ENCODE data around the gene CD200.

CD200 gene

DNA sequence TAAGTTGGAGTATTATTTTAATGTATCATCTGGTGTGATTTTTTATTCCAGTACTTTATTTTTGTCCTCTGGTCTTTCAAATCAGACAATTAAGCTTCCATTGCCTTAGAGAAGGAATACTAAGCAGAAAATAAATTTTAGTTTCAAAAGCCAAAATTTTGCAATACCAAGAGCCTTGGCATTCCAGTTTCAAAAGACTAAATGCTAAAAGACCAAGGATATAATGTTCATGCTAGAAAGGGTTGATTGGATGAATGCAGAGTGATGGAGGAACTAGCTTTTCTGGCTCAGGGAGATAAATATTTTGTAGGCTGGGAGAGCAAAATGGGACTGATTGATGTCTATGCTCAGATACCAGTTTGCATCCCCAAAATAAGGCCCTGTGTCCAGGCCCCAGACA, 6.2 kb downstream of the CD200 start:
- peaks cover 5% of the 10 kb centered on the region for H3K36me3 ChIP-seq (ENCODE audit: insufficient read depth, low read length)

DNA sequence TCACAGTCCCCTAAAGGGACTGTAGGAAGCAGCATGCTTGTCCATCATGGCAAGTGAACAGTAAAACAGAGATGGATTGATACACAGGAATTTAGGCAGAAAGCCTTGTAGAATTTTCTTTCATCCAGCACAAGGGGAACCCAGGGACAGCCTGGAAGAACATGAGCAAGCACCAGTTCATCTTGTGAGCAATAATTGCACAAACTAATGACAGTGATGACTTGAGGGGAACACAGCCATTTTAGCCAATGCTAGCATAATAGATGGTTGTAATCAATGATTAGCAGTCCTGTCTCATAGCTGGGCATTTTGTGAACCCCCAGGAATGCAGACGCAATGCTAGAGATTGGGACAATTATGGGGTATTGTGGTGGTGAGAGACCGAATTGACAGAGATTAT, 6.7 kb downstream of the CD200 start:
- H3K9me3 ChIP-seq (ENCODE audit: low read length): peaks cover 2% of the 10 kb centered on the region
- H3K4me1 ChIP-seq (ENCODE audit: insufficient read depth, low read length): peaks cover 3% of the 10 kb centered on the region
- no peak overlapping the region for H3K4me3 ChIP-seq (ENCODE audit: low read length)
- no peak overlapping the region for H2AFZ ChIP-seq (ENCODE audit: low read depth, low read length)
- no peaks in the 10 kb centered on the region for H3K27me3 ChIP-seq (ENCODE audit: insufficient read depth, low read length)
- H3K36me3 ChIP-seq (ENCODE audit: insufficient read depth, low read length): peaks cover 10% of the 10 kb centered on the region

More for the DNA sequence above, 6.2 kb downstream of the CD200 start:
- Histone ChIP-seq H3K27me3 (ENCODE audit: insufficient read depth, low read length) (no peaks in the 10 kb centered on the region), H3K9me3 (ENCODE audit: low read length) (peaks cover 2% of the 10 kb centered on the region), H3K4me3 (ENCODE audit: low read length) (no peak overlapping the region), H3K4me1 (ENCODE audit: insufficient read depth, low read length) (peaks cover 5% of the 10 kb centered on the region), H2AFZ (ENCODE audit: low read depth, low read length) (no peak overlapping the region)

DNA sequence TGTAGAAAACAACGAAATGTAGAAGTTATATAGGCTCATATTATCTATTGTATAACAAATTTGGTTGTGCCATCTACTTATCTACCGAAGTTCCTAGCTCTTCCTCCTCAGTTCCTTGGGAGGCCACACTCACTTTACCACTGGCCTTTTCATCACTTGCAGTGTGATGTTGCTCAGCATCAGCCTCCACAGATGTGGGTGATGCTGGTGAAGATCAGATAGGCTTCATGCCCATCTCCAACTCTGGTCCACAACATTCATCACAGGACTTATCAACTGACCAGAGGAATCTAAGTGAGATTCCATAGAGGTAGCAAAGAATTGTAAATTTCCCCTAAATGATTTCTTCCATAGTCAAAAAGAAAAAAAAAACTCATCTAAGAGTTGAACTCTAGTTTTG, 8.4 kb downstream of the CD200 start:
- H2AFZ ChIP-seq (ENCODE audit: low read depth, low read length): no peak overlapping the region
- no peak overlapping the region for H3K4me3 ChIP-seq (ENCODE audit: low read length)
- no peaks in the 10 kb centered on the region for H3K4me1 ChIP-seq (ENCODE audit: insufficient read depth, low read length)
- peaks cover 2% of the 10 kb centered on the region for H3K9me3 ChIP-seq (ENCODE audit: low read length)
- peaks cover 28% of the 10 kb centered on the region for H3K36me3 ChIP-seq (ENCODE audit: insufficient read depth, low read length)
- no peaks in the 10 kb centered on the region for H3K27me3 ChIP-seq (ENCODE audit: insufficient read depth, low read length)

DNA sequence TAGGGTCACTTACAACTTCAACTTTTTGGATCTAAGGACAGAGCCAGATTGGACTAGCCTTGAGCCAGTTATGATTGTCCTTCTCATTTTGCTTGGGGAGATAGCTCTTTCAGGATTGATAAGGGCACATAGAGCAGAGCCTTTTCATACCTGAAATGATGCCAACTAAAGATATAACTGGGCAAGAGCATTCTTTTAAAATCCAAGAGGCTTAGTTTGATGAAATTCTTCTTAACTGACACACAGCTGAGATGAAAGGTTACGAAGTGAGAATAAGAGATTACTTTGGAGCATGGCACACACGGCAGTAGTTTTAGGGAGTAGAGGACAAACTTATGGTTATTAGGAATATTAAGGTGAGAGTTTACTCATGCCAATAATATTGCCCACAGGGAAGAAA, 12.7 kb downstream of the CD200 start:
- peaks cover 12% of the 10 kb centered on the region for H3K4me1 ChIP-seq (ENCODE audit: insufficient read depth, low read length)
- no peak overlapping the region for H3K4me3 ChIP-seq (ENCODE audit: low read length)
- H2AFZ ChIP-seq (ENCODE audit: low read depth, low read length): no peak overlapping the region
- no peaks in the 10 kb centered on the region for H3K27me3 ChIP-seq (ENCODE audit: insufficient read depth, low read length)
- peaks cover 49% of the 10 kb centered on the region for H3K36me3 ChIP-seq (ENCODE audit: insufficient read depth, low read length)
- peaks cover 2% of the 10 kb centered on the region for H3K9me3 ChIP-seq (ENCODE audit: low read length)

DNA sequence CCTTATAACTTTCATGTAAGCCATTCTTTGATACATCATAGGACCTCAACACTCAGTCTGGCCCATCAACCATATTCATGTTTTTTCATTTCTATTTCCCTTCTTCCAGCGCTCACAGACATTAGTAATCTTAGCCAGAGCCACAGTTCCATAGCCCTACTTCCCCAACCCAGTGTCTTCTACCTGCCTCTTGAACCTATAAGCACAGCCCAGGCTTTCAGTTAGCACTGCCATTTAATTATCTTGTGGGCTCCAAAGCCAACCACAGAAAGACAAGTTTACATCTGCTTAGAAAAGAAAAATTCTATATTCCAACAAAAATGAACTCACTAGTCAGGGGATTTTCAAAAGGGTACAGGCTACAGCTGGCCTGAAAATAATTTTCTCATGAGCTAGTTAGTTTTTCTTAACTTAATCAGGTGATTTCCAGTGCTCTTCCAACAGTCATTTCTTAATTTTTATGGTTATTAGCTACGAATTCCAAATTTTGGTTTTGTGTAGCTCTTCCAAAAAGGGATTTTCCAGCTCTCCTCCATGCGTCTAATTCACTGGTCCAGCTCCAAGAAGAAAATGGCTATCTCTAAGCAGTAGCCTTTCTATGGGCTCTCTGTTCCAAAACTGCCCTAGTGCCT, 13.7 kb downstream of the CD200 start:
- Histone ChIP-seq H3K27me3 (ENCODE audit: insufficient read depth, low read length) (no peaks in the 10 kb centered on the region), H3K4me1 (ENCODE audit: insufficient read depth, low read length) (peaks cover 20% of the 10 kb centered on the region), H3K4me3 (ENCODE audit: low read length) (no peak overlapping the region), H3K9me3 (ENCODE audit: low read length) (peaks cover 2% of the 10 kb centered on the region), H3K36me3 (ENCODE audit: insufficient read depth, low read length) (peaks cover 46% of the 10 kb centered on the region), H2AFZ (ENCODE audit: low read depth, low read length) (no peak overlapping the region)

DNA sequence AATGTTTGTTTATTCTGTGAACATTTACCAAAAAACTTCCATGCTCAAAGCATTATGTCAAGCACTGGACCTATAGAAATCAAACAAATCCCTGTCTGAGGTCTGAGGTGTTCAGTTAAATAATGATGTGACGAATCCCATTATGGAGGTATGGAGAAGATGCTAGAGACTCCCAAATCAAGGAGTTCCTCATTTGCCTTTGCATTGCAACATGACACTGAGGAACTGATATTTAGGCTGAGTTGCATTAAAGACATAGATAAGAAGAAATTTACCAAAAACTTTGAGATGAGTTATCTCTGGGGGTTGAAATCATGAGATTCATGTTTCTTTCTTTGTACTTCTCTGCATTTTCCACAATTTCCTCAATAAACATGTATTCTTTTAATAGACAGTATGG, 16.0 kb downstream of the CD200 start:
- H3K36me3 ChIP-seq (ENCODE audit: insufficient read depth, low read length): peaks cover 58% of the 10 kb centered on the region
- H3K9me3 ChIP-seq (ENCODE audit: low read length): no peaks in the 10 kb centered on the region
- H3K27me3 ChIP-seq (ENCODE audit: insufficient read depth, low read length): no peaks in the 10 kb centered on the region
- H3K4me1 ChIP-seq (ENCODE audit: insufficient read depth, low read length): peaks cover 20% of the 10 kb centered on the region
- H3K4me3 ChIP-seq (ENCODE audit: low read length): no peak overlapping the region
- H2AFZ ChIP-seq (ENCODE audit: low read depth, low read length): no peak overlapping the region

DNA sequence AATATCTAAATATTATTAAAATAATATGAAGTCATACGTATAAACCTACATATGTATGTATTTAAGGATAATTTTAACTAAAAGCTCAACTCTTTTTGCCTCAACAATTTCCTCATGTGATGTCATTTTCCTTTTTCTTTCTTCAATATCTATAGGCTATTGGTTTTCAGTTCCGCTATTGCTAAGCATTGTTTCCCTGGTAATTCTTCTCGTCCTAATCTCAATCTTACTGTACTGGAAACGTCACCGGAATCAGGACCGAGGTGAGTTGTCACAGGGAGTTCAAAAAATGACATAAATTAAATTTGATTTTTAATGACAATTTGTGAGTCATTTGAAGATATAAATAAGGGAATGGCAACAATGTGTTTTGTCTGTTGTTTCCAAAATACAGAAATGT, 16.6 kb downstream of the CD200 start:
- Histone ChIP-seq H3K27me3 (ENCODE audit: insufficient read depth, low read length) (no peaks in the 10 kb centered on the region), H3K36me3 (ENCODE audit: insufficient read depth, low read length) (peaks cover 58% of the 10 kb centered on the region), H2AFZ (ENCODE audit: low read depth, low read length) (no peak overlapping the region), H3K9me3 (ENCODE audit: low read length) (no peaks in the 10 kb centered on the region), H3K4me1 (ENCODE audit: insufficient read depth, low read length) (peaks cover 23% of the 10 kb centered on the region), H3K4me3 (ENCODE audit: low read length) (no peak overlapping the region)

DNA sequence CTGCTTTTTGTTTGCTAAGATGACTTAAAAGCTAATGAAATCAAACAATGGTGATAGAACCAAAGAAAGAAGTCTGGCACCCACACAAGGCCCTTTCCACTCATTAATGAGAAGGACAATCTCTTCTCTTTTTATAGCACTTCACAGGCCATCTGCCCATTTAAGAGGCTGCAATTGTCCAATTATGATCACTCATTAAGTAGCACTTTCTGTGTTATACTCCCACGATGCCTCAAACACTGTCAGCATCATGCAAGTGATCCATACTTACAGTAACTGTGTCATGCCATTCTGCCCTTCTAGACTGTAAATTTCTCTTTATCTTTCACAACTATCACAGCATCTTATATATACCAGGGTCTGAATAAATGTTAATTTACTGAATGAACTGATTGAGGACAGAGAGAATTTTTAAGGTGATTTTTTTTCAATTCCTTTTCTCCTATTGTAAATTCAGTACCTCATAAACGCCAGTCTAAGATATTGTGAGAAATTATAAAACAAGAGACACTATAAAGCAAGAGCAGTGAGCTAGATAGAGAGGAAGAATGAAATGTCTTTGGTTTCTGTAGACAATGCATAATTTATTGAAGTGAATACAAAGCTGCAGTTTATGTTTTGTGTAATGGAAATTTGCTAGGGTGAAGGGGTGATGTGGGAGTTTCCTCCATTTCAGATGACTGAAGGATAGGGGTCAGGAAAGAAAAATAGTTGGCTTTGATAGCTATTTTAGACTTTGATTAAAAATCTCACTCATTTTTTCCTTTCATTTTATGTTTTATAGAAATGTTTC, 17.3 kb downstream of the CD200 start:
- no peaks in the 10 kb centered on the region for H3K9me3 ChIP-seq (ENCODE audit: low read length)
- H3K27me3 ChIP-seq (ENCODE audit: insufficient read depth, low read length): no peaks in the 10 kb centered on the region
- peaks cover 52% of the 10 kb centered on the region for H3K36me3 ChIP-seq (ENCODE audit: insufficient read depth, low read length)
- H2AFZ ChIP-seq (ENCODE audit: low read depth, low read length): no peak overlapping the region
- no peak overlapping the region for H3K4me3 ChIP-seq (ENCODE audit: low read length)
- peaks cover 28% of the 10 kb centered on the region for H3K4me1 ChIP-seq (ENCODE audit: insufficient read depth, low read length)

DNA sequence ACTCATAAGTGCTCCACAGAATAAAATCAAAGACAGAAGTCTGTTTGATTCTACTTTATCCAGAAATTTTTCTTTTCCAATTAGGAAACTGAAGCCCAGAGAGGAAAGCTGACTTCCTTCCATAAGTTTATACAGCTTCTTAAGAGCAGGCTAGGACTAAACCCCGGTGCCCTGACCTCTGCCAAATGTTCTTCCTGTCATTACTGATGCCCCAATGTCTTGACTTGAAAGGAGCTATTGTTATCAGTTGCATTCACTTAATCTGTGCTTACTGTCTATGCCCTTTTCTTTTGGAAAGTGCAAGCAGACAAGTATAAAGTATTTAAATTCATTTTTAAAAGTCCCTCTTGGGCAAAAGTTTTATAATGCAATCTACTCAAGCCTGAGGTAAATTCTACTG, 18.1 kb downstream of the CD200 start:
- Histone ChIP-seq H3K4me3 (ENCODE audit: low read length) (no peak overlapping the region), H3K36me3 (ENCODE audit: insufficient read depth, low read length) (peaks cover 43% of the 10 kb centered on the region), H3K4me1 (ENCODE audit: insufficient read depth, low read length) (peaks cover 28% of the 10 kb centered on the region)

DNA sequence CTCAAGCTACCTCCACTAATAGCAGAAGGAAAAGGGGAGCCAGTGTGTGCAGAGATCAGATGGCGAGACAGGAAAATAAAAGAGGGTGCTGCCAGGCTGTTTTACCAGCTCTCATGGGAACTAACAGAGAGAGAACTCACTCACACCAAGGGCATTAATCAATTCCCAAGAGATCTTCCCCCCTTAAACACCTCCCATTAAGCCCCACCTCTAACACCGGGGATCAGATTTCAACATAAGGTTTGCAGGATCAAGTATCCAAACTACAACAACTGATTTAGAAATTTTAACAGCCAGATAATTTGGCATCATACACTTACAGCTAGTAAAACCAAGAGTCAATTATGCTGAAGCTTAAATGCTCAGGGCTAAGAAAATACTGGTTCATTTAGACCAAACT, 18.9 kb downstream of the CD200 start:
- H2AFZ ChIP-seq (ENCODE audit: low read depth, low read length): no peak overlapping the region
- no peaks in the 10 kb centered on the region for H3K9me3 ChIP-seq (ENCODE audit: low read length)
- peaks cover 28% of the 10 kb centered on the region for H3K4me1 ChIP-seq (ENCODE audit: insufficient read depth, low read length)
- H3K27me3 ChIP-seq (ENCODE audit: insufficient read depth, low read length): no peaks in the 10 kb centered on the region
- no peak overlapping the region for H3K4me3 ChIP-seq (ENCODE audit: low read length)
- H3K36me3 ChIP-seq (ENCODE audit: insufficient read depth, low read length): peaks cover 38% of the 10 kb centered on the region

More for the DNA sequence above, 18.1 kb downstream of the CD200 start:
- no peaks in the 10 kb centered on the region for H3K27me3 ChIP-seq (ENCODE audit: insufficient read depth, low read length)
- no peaks in the 10 kb centered on the region for H3K9me3 ChIP-seq (ENCODE audit: low read length)
- no peak overlapping the region for H2AFZ ChIP-seq (ENCODE audit: low read depth, low read length)

DNA sequence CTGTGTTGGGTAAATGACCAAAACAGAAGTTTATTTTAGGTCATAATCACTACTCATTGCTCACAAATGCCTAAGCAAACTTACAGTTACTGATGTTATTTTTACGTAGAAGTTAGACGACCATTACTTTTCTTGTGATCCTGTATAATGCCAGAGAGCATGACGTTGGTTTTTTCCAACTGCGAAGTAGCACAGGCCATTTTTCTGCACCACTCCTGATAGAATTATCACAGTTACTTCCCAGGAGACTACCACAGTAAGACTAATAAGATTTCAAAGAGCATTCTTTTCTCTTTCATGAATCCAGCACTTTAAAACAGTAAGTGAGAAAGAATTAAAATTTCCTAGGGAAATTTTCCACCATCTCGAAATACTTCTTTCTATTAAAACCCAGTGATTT, 19.8 kb downstream of the CD200 start:
- Histone ChIP-seq H3K27me3 (ENCODE audit: insufficient read depth, low read length) (no peaks in the 10 kb centered on the region), H3K4me1 (ENCODE audit: insufficient read depth, low read length) (peaks cover 28% of the 10 kb centered on the region), H3K4me3 (ENCODE audit: low read length) (no peak overlapping the region), H2AFZ (ENCODE audit: low read depth, low read length) (no peak overlapping the region), H3K9me3 (ENCODE audit: low read length) (no peaks in the 10 kb centered on the region), H3K36me3 (ENCODE audit: insufficient read depth, low read length) (peaks cover 29% of the 10 kb centered on the region)

DNA sequence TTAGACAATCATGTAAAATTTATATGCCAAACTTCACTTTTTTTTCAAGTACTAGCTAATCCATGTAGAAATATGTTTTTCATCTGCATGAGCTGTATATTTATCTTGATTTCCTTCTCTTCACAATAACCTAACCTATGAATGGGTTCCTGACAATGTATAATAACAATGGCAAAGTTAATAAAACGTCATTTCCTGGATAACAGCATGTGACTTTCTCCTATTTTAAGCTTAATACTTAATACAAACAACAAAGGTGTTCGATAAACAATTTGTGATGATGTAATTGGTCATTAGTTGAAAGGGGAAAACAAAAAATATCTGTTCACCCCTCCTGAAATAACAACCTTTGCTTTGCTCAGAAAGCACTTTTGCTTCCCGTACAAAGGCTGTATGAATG, 20.4 kb downstream of the CD200 start:
- Histone ChIP-seq H3K4me3 (ENCODE audit: low read length) (no peak overlapping the region), H3K36me3 (ENCODE audit: insufficient read depth, low read length) (peaks cover 25% of the 10 kb centered on the region), H2AFZ (ENCODE audit: low read depth, low read length) (no peak overlapping the region), H3K27me3 (ENCODE audit: insufficient read depth, low read length) (no peaks in the 10 kb centered on the region), H3K4me1 (ENCODE audit: insufficient read depth, low read length) (peaks cover 28% of the 10 kb centered on the region), H3K9me3 (ENCODE audit: low read length) (no peaks in the 10 kb centered on the region)

DNA sequence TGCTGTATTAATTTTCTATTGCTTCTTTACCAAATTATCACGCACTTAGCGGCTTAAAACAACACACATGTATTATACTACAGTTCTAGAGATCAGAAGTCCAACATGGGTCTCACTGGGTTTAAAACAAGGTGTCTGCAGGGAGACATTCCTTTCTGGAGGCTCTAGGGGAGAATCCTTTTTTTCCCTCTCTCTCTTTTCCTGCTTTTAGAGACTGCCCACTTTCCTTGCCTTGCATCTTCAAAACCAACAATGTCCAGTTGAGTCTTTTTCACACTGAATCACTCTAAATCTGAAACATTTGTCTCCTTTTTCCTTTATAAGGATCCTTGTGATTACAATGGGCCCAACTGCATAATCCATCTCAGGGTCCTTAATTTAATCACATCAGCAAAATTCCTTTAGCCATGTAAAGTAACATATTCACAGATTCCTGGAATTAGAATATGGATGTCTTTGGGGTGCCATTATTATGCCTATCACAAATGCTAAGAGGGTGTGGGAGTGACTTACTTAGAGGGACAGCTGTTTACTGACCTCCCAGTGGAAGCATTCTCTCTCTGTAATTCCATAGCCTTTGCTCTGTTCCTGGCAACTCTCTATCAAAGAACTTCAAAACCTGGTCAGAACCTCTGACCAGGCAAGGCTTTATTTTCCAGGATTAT, 21.8 kb downstream of the CD200 start:
- Histone ChIP-seq H3K27me3 (ENCODE audit: insufficient read depth, low read length) (no peaks in the 10 kb centered on the region), H3K9me3 (ENCODE audit: low read length) (no peaks in the 10 kb centered on the region), H3K4me1 (ENCODE audit: insufficient read depth, low read length) (peaks cover 25% of the 10 kb centered on the region), H2AFZ (ENCODE audit: low read depth, low read length) (no peak overlapping the region), H3K36me3 (ENCODE audit: insufficient read depth, low read length) (peaks cover 19% of the 10 kb centered on the region), H3K4me3 (ENCODE audit: low read length) (no peak overlapping the region)
